Urothelium cell line (cell line): ENCODE results near the gene TMEM240.
A peak's percentile ranks its signal among the peaks of the same experiment; 100 is the strongest.
"Not testable (repeated sequence)": the region's sequence is repeated elsewhere in the genome, so short reads cannot be mapped to it uniquely, and the experiment has no call there.

Experiments used
- DNase-seq: peaks from one replicate; pipeline ENCODE4 v3.0.0; 2011; ENCODE audit warnings: low spot score, mixed read lengths
- FAIRE-seq: peaks from 2 replicates; lab custom pipeline; 2011; peaks lifted over from hg19 to GRCh38; lab: Jason Lieb, UNC

Gene TMEM240

GRCh38 chr1:1527092-1527816, 13.2 kb downstream of the TMEM240 start:
- no peak for FAIRE-seq

GRCh38 chr1:1526476-1526875, 13.9 kb downstream of the TMEM240 start:
- not testable (repeated sequence) for FAIRE-seq, DNase-seq

More at GRCh38 chr1:1527092-1527816, 13.2 kb downstream of the TMEM240 start:
- no peak for DNase-seq

- FAIRE-seq, DNase-seq: not testable (repeated sequence)
These were observed 15.6 kb downstream of the TMEM240 start for GRCh38 chr1:1524750-1525383.

GRCh38 chr1:1523651-1524050, 16.8 kb downstream of the TMEM240 start:
- DNase-seq, FAIRE-seq: not testable (repeated sequence)

DNA sequence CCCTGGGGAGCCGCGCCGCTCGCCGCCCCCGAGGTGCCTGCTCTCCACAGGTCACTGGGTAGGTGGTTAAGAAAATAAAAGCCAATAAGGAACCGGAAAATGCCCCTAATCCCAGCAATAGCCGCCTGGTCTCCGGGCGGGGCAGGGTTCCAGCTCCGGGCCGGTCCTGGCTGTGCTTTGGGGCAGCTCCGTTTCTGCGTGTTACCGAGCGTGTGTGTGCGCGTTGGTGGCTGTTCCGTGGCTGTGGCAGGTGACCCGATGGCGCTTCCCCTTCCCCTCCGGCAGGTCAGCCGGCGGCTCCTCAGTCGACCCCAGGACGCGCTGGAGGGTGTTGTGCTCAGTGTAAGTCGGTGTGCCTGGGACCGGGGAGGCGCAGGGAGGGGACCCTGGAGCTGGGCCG, 17.2 kb downstream of the TMEM240 start:
- not testable (repeated sequence) for DNase-seq, FAIRE-seq

- FAIRE-seq, DNase-seq: not testable (repeated sequence)
These were observed 17.9 kb downstream of the TMEM240 start for GRCh38 chr1:1522536-1522935.

DNA sequence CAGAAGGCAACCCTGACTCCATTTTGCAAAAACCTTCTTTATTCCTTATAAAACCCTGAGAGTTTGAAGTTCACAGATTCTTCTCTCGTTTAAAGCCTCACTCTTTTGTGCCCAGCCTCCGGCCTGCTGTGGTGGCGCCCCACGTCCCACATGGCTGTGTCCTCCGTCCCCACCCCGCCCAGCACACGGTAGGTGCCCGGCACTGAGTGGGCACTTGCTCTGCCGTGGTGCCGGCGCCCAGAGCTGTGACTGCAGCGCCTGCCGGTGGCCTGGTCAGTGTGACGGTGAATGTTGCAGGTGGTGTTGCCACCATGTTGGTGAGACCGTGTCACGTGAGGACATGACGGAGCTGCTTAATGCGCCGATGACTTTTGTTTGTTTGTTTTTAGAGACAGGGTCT, 19.1 kb downstream of the TMEM240 start:
- DNase-seq (no peak), FAIRE-seq (no peak)

GRCh38 chr1:1519805-1520505, 20.5 kb downstream of the TMEM240 start:
- peak; percentile 87 for FAIRE-seq

GRCh38 chr1:1518621-1519007, 21.8 kb downstream of the TMEM240 start:
- FAIRE-seq: peak; percentile 23
- not testable (repeated sequence) for DNase-seq

More at GRCh38 chr1:1519805-1520505, 20.5 kb downstream of the TMEM240 start:
- DNase-seq: not testable (repeated sequence)

GRCh38 chr1:1517973-1518620, 22.3 kb downstream of the TMEM240 start:
- FAIRE-seq: peak; percentile 90

GRCh38 chr1:1516923-1517322, 23.5 kb downstream of the TMEM240 start:
- FAIRE-seq, DNase-seq: not testable (repeated sequence)

More at GRCh38 chr1:1517973-1518620, 22.3 kb downstream of the TMEM240 start:
- no peak for DNase-seq

DNA sequence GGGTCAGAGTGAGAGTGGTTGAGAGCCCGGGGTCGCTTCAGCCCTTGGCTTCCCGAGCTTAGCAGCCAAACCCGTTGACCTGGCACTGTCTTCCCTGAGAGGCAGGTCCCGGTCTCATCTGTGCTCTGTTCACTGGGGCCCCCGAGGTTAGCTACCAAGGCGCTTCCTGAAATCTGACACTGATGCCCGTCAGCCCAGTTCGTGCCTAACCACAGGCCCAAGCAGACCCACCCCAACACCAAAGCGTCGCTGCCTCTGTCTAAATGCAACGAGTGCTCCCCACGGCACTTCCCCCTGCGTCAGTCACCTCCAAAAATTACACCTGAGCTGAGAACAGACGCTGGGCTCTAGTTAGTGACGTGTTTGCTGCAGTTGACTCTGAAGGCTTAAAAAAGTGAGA, 26.0 kb downstream of the TMEM240 start:
- not testable (repeated sequence) for FAIRE-seq, DNase-seq

GRCh38 chr1:1513675-1514074, 26.7 kb downstream of the TMEM240 start:
- not testable (repeated sequence) for FAIRE-seq, DNase-seq

GRCh38 chr1:1512425-1512824, 28.0 kb downstream of the TMEM240 start:
- not testable (repeated sequence) for DNase-seq
- FAIRE-seq: peak; percentile 32

- peak; percentile 95 for DNase-seq
- FAIRE-seq: no peak
These were observed 28.7 kb downstream of the TMEM240 start, which contains the start of gene ATAD3A for GRCh38 chr1:1511533-1512285. Gene ATAD3A, plus strand, starts transcription at chr1:1512162. Its CDS starts 107 bp downstream, at chr1:1512269.

GRCh38 chr1:1510912-1511532, 29.4 kb downstream of the TMEM240 start:
- DNase-seq (no peak), FAIRE-seq (no peak)

DNA sequence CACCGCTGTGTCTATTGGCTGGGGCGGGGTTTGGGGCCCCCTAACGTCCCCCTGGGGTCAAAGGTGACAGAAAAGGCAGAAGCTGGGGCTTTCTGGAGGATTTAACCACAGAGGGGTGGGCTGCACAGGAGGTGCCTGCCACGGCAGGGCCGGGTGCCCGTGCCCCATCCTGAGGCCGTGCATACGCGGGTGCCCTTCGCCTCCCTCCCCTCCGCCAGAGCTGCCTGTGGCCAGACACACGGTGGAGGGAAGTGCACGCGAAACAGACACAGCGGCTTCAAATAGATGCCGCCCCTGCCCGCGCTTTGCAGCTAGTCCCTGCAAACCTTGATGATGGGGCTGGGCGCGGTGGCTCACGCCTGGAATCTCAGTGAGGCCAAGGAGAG, 31.0 kb downstream of the TMEM240 start:
- not testable (repeated sequence) for DNase-seq, FAIRE-seq

DNA sequence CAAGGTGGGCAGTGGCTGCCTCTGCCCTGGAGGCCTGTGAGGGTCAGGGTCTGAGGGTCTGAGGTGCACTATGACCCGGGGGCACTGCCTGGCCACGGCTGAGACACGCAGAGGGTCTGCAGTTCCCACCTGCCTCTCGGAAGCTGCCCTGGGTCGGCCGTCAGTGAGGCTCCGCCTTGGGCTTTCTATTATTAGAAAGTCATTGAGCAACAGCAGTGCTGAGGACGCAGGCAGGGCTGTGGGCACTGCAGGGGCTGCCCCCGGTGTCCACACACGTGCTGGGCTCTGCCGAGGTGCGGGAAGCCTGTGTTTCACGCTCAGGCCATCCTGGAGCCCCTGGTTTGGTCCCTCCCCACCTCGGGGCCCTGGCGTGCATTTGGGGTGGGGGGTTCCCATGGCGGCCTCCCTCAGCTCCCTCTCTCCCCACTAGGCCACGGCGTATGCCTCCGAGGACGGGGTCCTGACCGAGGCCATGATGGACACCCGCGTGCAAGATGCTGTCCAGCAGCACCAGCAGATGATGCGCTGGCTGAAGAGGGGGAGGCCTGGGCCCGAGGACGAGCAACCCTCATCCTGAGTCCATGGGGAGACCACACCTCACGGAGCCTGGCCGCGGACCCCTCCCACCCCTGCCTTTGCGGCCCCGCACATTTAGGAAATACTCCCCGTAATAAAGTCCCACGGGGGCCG, 31.5 kb downstream of the TMEM240 start:
- DNase-seq, FAIRE-seq: not testable (repeated sequence)

DNA sequence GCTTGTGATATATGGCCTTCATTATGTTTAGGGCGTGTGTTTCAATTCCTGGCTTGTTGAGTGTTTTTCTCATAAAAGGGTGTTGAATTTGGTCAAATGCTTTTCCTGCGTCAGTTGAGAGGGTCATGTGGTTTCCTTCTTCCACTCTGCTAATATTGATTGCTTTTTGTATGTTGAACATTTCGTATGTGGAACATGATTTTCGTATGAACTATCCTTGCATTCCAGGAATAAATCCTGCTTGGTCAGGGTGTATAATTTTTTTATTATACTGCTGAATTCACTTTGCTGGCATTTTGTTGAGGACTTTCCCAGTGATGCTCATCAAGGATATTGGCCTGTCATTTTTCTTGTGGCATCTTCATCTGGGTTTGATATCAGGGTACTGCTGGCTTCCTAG, 33.1 kb downstream of the TMEM240 start:
- no peak for DNase-seq
- no peak for FAIRE-seq
